ENCODE data around the gene MORN1. TPM values are rescaled to one million over a fixed set of nuclear protein-coding genes. Genes with fewer than 3 reads are reported as not detected.

MORN1 gene
- total RNA-seq, 4 donors from 2014 or later: 4.9 to 21.5 (median 15.9) TPM

DNA sequence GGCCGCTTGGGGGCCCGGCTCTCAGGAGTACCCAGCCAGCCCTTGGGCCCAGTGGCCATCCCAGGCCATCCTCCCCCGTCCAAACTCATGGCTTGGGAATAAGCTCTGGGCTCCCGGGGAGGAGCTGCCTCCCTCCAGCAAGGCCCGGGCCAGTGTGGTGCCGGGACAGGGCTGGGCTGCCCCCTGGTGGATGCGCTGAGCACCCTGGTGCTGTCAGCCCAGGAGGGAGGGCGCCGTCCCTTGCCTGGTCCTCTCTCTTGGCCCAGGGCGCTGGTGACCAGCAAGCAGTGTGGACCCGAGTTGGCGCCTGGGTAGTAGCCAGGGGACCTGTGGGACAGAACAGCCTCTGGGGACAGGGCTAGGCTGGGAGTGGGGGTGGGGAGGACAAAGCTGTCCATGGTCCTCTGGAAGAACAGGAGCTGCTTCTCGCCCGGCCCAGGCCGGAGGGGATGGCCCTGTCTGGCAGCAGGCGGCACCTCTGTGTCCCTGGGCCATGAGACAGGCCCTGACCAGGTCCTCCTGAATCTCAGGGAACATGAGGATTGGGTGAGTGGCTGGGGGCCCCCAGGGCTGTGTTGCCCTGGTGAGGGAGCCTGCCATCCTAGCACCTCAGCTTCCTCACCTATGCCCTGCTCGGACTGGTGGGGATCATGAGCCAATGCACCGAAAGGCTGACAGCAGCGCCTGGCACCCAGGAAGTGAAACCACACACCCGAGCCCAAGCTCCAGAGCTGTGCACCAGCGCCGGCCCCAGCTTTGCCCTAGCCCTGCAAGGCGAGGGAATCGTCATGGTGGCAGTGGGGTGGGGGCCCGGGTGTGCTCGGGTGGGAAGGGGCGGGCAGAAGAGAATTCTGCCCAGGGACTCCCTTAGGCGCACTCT is 9.4 kb downstream of the MORN1 start:
- Histone ChIP-seq H3K9me3 (no peaks in the 10 kb centered on the region), H3K27me3 (no peaks in the 10 kb centered on the region), H3K27ac (peak overlapping the region in 1 of 4 donors; percentile 5), H3K4me3 (no peak overlapping the region), H3K36me3 (no peaks in the 10 kb centered on the region), H3K4me1 (peaks cover 0 to 13% (median 5%) of the 10 kb centered on the region in 4 donors)
- TF ChIP-seq, protein P1, sequence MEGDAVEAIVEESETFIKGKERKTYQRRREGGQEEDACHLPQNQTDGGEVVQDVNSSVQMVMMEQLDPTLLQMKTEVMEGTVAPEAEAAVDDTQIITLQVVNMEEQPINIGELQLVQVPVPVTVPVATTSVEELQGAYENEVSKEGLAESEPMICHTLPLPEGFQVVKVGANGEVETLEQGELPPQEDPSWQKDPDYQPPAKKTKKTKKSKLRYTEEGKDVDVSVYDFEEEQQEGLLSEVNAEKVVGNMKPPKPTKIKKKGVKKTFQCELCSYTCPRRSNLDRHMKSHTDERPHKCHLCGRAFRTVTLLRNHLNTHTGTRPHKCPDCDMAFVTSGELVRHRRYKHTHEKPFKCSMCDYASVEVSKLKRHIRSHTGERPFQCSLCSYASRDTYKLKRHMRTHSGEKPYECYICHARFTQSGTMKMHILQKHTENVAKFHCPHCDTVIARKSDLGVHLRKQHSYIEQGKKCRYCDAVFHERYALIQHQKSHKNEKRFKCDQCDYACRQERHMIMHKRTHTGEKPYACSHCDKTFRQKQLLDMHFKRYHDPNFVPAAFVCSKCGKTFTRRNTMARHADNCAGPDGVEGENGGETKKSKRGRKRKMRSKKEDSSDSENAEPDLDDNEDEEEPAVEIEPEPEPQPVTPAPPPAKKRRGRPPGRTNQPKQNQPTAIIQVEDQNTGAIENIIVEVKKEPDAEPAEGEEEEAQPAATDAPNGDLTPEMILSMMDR (IDR thresholded peaks at IDR 0.05): peak; percentile 84 to 97 (median 90)
- TF ChIP-seq POLR2A (IDR thresholded peaks at IDR 0.05): no peak
- DNase-seq: peak; percentile 72 to 87 (median 86)

DNA sequence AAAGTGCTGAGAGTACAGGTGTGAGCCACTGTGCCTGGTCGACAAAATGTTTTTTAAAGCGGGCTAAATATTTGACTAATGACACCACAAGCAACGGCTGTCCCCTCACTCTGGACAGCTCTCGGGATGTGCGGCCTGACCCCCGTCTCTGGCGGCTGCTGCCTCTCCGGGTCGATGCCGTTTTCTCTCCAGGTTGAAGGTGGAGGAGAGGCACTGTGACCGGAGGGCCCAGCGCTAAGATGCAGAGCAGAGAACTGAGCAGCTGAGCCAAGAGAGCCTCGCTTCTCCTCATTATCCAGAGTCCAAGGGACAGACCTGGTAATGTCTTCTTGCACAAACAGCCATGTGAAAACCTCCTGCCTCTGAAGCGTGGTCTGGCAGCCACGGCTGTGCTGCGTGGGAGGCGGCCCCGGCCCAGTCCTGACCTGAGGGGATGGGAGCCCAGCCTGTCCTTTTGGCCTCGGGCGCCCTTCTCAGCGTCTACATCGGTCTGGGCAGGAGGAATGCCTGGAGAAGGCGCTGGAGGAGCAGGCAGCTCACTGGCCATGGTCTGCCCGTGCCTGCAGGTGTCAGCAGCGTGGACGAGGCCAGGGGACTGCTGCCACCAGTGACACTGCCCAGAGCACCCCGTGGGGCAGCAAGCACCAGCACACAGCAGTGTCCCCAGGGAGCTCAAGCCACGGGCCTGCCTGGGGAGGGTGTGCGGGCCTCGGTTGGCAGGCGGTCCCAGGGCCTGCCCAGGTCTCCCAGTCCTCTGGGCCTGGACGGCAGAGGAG is 10.3 kb downstream of the MORN1 start:
- H3K27me3 ChIP-seq: no peaks in the 10 kb centered on the region
- no peak for TF ChIP-seq POLR2A (IDR thresholded peaks at IDR 0.05)
- TF ChIP-seq, protein P1 (IDR thresholded peaks at IDR 0.05): no peak
- no peak overlapping the region for H3K27ac ChIP-seq
- H3K9me3 ChIP-seq: no peaks in the 10 kb centered on the region
- peak in 1 of 3 donors; percentile 46 for DNase-seq
- H3K4me3 ChIP-seq: no peak overlapping the region
- peaks cover 0 to 13% (median 5%) of the 10 kb centered on the region in 4 donors for H3K4me1 ChIP-seq
- H3K36me3 ChIP-seq: no peaks in the 10 kb centered on the region

DNA sequence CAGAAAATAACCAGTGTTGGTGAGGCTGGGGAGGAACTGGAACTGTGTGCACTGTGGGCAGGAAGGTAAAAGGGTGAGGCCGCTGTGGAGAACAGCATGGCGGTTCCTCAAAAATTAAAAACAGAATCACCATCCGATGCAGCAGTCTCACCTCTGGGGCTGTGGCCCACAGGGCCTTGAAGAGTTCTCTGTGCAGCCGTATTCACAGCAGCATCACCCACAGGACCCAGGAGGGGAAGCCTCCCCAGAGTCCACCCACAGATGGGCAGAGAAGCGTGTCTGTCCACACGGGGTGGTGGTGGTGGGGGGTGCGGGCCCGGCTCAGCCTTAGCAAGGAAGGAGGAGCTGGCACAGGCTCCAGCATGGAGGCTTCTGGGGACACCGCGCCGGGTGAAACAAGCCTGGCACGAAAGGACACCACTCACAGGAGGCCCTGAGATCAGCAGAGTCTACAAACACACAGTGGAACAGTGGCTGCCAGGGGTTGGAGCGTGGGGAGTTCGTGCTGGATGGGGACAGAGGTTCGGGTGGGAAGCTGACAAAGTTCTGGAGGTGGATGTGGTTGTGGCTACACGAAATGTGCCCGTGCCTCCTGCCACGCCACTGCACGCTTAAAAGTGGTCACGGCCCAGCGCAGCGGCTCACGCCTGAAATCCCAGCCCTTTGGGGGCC is 11.5 kb downstream of the MORN1 start:
- H3K36me3 ChIP-seq: no peaks in the 10 kb centered on the region
- no peak overlapping the region for H3K27ac ChIP-seq
- no peaks in the 10 kb centered on the region for H3K9me3 ChIP-seq
- H3K4me1 ChIP-seq: peaks cover 0 to 13% (median 5%) of the 10 kb centered on the region in 4 donors
- TF ChIP-seq, protein P1 (IDR thresholded peaks at IDR 0.05): no peak
- TF ChIP-seq POLR2A (IDR thresholded peaks at IDR 0.05): no peak
- DNase-seq: peak in 1 of 3 donors; percentile 38
- H3K27me3 ChIP-seq: no peaks in the 10 kb centered on the region
- no peak overlapping the region for H3K4me3 ChIP-seq

DNA sequence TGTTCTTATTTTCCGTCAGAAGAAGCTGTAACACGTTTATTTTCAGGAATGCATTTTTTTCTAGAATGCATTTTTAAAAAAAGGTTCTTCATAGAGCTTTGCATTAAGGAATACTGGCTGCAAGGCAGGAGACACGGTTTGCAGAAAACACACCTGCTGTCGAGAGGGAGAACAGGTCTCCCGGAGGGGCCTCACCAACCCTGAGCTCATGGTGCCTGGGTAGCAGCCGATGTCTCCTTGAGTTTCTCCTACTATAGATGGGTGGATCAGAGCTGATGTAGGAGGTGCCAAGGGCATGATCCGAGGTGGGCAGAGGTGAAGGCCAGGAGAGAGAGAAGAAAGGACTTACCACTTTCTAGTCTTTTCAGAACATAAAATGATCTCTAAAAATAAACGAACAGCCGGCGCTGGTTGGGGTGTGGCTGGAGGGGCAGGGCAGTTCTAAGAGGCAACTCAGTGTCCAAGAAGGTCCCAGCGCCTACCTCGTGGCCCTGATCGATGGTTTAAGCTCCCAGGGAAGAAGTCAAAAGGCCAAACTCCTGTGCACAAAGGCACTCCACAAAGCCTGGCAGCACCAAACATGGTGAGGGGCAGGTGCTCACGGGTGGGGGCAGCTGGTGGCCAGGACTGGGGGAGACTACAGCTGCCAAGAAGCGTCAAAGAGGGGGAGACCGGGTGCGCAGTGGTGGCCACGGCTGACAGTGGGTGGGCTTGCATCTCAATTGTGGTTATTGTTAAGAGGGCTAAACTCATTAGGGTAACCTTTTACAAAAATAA is 12.2 kb downstream of the MORN1 start:
- no peaks in the 10 kb centered on the region for H3K9me3 ChIP-seq
- H3K4me3 ChIP-seq: no peak overlapping the region
- H3K36me3 ChIP-seq: no peaks in the 10 kb centered on the region
- peak in 1 of 3 donors; percentile 7 for DNase-seq
- H3K27ac ChIP-seq: no peak overlapping the region
- no peaks in the 10 kb centered on the region for H3K27me3 ChIP-seq
- H3K4me1 ChIP-seq: peaks cover 0 to 13% (median 5%) of the 10 kb centered on the region in 4 donors
- no peak for TF ChIP-seq POLR2A (IDR thresholded peaks at IDR 0.05)
- TF ChIP-seq, protein P1 (IDR thresholded peaks at IDR 0.05): no peak

DNA sequence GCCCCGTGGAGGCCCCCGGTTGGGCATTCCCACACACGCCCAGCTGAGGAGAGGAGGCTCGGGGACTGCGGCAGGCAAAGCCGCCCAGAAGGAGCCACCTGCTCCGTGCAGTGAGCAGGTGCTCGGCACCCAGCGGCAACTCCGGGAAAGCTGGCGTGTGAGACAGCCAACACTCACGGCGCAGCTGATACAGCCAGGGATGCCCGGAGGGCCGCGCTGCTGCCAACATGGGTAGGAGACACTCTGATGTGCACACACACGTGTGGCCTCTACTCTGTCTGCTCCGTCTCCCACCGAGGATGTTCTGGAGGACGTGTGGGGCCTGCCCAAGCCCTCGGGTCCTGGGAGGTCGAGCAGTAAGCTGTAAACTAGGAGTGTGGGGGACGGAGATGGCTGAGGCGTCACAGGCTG is 12.9 kb downstream of the MORN1 start:
- no peaks in the 10 kb centered on the region for H3K9me3 ChIP-seq
- peak in 1 of 3 donors; percentile 37 for DNase-seq
- H3K4me3 ChIP-seq: no peak overlapping the region
- TF ChIP-seq, protein P1 (IDR thresholded peaks at IDR 0.05): no peak
- TF ChIP-seq POLR2A (IDR thresholded peaks at IDR 0.05): no peak
- H3K36me3 ChIP-seq: no peaks in the 10 kb centered on the region
- peaks cover 0 to 13% (median 5%) of the 10 kb centered on the region in 4 donors for H3K4me1 ChIP-seq
- H3K27me3 ChIP-seq: no peaks in the 10 kb centered on the region
- H3K27ac ChIP-seq: no peak overlapping the region
